Fibroblast of lung (primary cell): ENCODE data around the gene OR10G3. TPM values are rescaled to one million over a fixed set of nuclear protein-coding genes. Genes with fewer than 3 reads are reported as not detected.

Source experiments
- DNase-seq, 2 donors: peaks; one replicate each; pipeline versions ENCODE4 v3.0.0 to v3.0.0-alpha.2; 2010; ENCODE audit warnings: low read depth in 2 of 2
- H2AFZ ChIP-seq: 2 replicates; pipeline ENCODE4 v1.5.1; 2012; ENCODE audit warnings: low read length, control low read depth, inconsistent platforms
- H3K27ac ChIP-seq: 2 replicates; pipeline ENCODE4 v1.5.1; 2011; ENCODE audit warnings: low read length, control low read depth; ENCODE audit not compliant: insufficient read depth
- H3K27me3 ChIP-seq: 2 replicates; pipeline ENCODE4 v1.5.1; 2011; ENCODE audit warnings: mild to moderate bottlenecking, low read length; ENCODE audit not compliant: control insufficient read depth, insufficient read depth
- H3K36me3 ChIP-seq: 2 replicates; pipeline ENCODE4 v1.5.1; 2011; ENCODE audit warnings: low read length; ENCODE audit not compliant: control insufficient read depth, insufficient read depth
- H3K4me1 ChIP-seq: 2 replicates; pipeline ENCODE4 v1.5.1; 2011; ENCODE audit warnings: low read length; ENCODE audit not compliant: control insufficient read depth, insufficient read depth; ENCODE audit errors: extremely low read depth
- H3K4me2 ChIP-seq: 2 replicates; pipeline ENCODE4 v1.5.1; 2011; ENCODE audit warnings: low read length, control low read depth; ENCODE audit not compliant: insufficient read depth; ENCODE audit errors: extremely low read depth
- H3K4me3 ChIP-seq, 4 experiments: fragments of 200-600 bp in 1 of 4; sonication (generic) in 1 of 4; replicated peaks in 1 of 4; 2 replicates each; pipeline ENCODE4 v1.5.1; 2011 to 2016; ENCODE audit warnings: low read length in 4 of 4, low read depth in 3 of 4, mild to moderate bottlenecking in 3 of 4, control low read depth in 2 of 4, inconsistent platforms in 1 of 4, mixed read lengths in 1 of 4; ENCODE audit not compliant: insufficient read depth in 1 of 4; ENCODE audit errors: control extremely low read depth in 1 of 4
- H3K79me2 ChIP-seq: 2 replicates; pipeline ENCODE4 v1.5.1; 2012; ENCODE audit warnings: mild to moderate bottlenecking, low read length, inconsistent platforms; ENCODE audit not compliant: control insufficient read depth, insufficient read depth
- H3K9ac ChIP-seq: 2 replicates; pipeline ENCODE4 v1.5.1; 2011; ENCODE audit warnings: mild to moderate bottlenecking, low read length, control low read depth; ENCODE audit not compliant: insufficient read depth
- H3K9me3 ChIP-seq: 2 replicates; pipeline ENCODE4 v1.5.1; 2012; ENCODE audit warnings: low read depth, low read length; ENCODE audit not compliant: control insufficient read depth, insufficient read depth
- H4K20me1 ChIP-seq: 2 replicates; pipeline ENCODE4 v1.5.1; 2011; ENCODE audit warnings: low read length; ENCODE audit not compliant: control insufficient read depth, insufficient read depth; ENCODE audit errors: extremely low read depth
- CTCF ChIP-seq, 2 donors: IDR thresholded peaks in 1 of 2; conservative IDR thresholded peaks in 1 of 2; 1 replicate in 1 of 2; 2 replicates in 1 of 2; pipeline ENCODE4 v1.5.1; 2011 to 2012; ENCODE audit warnings: low read length in 2 of 2, control low read depth in 1 of 2, inconsistent platforms in 1 of 2, low read depth in 1 of 2, mild to moderate bottlenecking in 1 of 2
- EZH2 ChIP-seq: IDR thresholded peaks from 2 replicates; pipeline ENCODE4 v1.5.1; 2012; ENCODE audit warnings: low read length, control low read depth, mild to moderate bottlenecking; ENCODE audit errors: missing control alignments
- polyA plus RNA-seq, 2 donors: library from polyadenylated mRNA; depleted of rRNA in 1 of 2; stranded (reverse) in 1 of 2; unstranded in 1 of 2; fragments of >200 nt; gene quantifications; 2 replicates each; pipeline ENCODE4 v1.2.1, GENCODE V29; 2011 to 2012; ENCODE audit warnings: missing spikeins in 1 of 2
- total RNA-seq: library from RNA; depleted of rRNA; stranded (reverse); fragments of >200 nt; gene quantifications from 2 replicates; pipeline ENCODE4 v1.2.1, GENCODE V29; 2014

Gene OR10G3
- total and polyA plus RNA-seq, 2 donors (not counting 1 experiment from before 2014, with no cell fraction given), result not detected

GRCh38 chr14:21521501-21521900 is 58.4 kb downstream of the OR10G3 start:
- Histone ChIP-seq H3K9me3 (no peaks in the 10 kb centered on the region), H3K4me1 (no peaks in the 10 kb centered on the region), H3K9ac (no peak overlapping the region), H3K27ac (no peak overlapping the region), H2AFZ (no peak overlapping the region), H3K4me2 (no peak overlapping the region), H3K79me2 (no peaks in the 10 kb centered on the region), H3K27me3 (no peaks in the 10 kb centered on the region), H3K4me3 (no peak overlapping the region), H3K36me3 (no peaks in the 10 kb centered on the region), H4K20me1 (no peaks in the 10 kb centered on the region)
- peak; percentile 50 to 86 for DNase-seq
- TF ChIP-seq EZH2, result no peak
- no peak for TF ChIP-seq CTCF (conservative IDR thresholded peaks at IDR 0.05 in 1 of 2, IDR thresholded peaks at IDR 0.05 in 1 of 2; ENCODE audit: low read depth in 1 of 2, low read length in 2 of 2)

GRCh38 chr14:21520767-21521166 is 59.1 kb downstream of the OR10G3 start:
- H2AFZ ChIP-seq, result no peak overlapping the region
- no peaks in the 10 kb centered on the region for H3K27me3 ChIP-seq
- TF ChIP-seq EZH2 (no peak), CTCF (conservative IDR thresholded peaks at IDR 0.05 in 1 of 2, IDR thresholded peaks at IDR 0.05 in 1 of 2; ENCODE audit: low read depth in 1 of 2, low read length in 2 of 2) (no peak)
- H3K27ac ChIP-seq, result no peak overlapping the region
- H4K20me1 ChIP-seq, result no peaks in the 10 kb centered on the region
- no peaks in the 10 kb centered on the region for H3K36me3 ChIP-seq
- H3K4me3 ChIP-seq, result no peak overlapping the region
- no peak overlapping the region for H3K9ac ChIP-seq
- H3K4me1 ChIP-seq, result no peaks in the 10 kb centered on the region
- DNase-seq, result no peak
- no peaks in the 10 kb centered on the region for H3K79me2 ChIP-seq
- H3K9me3 ChIP-seq, result no peaks in the 10 kb centered on the region
- no peak overlapping the region for H3K4me2 ChIP-seq

GRCh38 chr14:21518725-21519124 is 61.2 kb downstream of the OR10G3 start:
- Histone ChIP-seq H3K27ac (no peak overlapping the region), H2AFZ (no peak overlapping the region), H3K4me2 (no peak overlapping the region), H3K36me3 (no peaks in the 10 kb centered on the region), H3K9ac (no peak overlapping the region), H3K4me3 (no peak overlapping the region), H3K79me2 (no peaks in the 10 kb centered on the region), H3K9me3 (no peaks in the 10 kb centered on the region), H3K27me3 (no peaks in the 10 kb centered on the region), H4K20me1 (no peaks in the 10 kb centered on the region), H3K4me1 (no peaks in the 10 kb centered on the region)
- no peak for DNase-seq
- TF ChIP-seq EZH2, result no peak

Other genes starting within 250 kb of the OR10G3 start
- 66.1 and 69.6 TPM in 2 replicates for gene SUPT16H, start 196.1 kb downstream of the OR10G3 start, total RNA-seq
- 58.7 and 83.2 TPM in 2 replicates for gene SUPT16H, start 196.1 kb downstream of the OR10G3 start, polyA plus RNA-seq
- 46.5 and 56.3 TPM in 2 replicates for gene CHD8, start 124.0 kb downstream of the OR10G3 start, total RNA-seq
- gene CHD8, start 124.0 kb downstream of the OR10G3 start, polyA plus RNA-seq, result 11.1 and 19.3 TPM in 2 replicates
- 22.3 and 31.7 TPM in 2 replicates for gene RAB2B, start 103.1 kb downstream of the OR10G3 start, total RNA-seq
- 17.6 and 27.8 TPM in 2 replicates for gene RAB2B, start 103.1 kb downstream of the OR10G3 start, polyA plus RNA-seq
- gene TOX4, start 102.9 kb downstream of the OR10G3 start, total RNA-seq, result 19.8 and 30.6 TPM in 2 replicates
- gene TOX4, start 102.9 kb downstream of the OR10G3 start, polyA plus RNA-seq, result 86.1 and 92.5 TPM in 2 replicates
- 54.4 and 59.9 TPM in 2 replicates for gene METTL3, start 68.7 kb downstream of the OR10G3 start, total RNA-seq
- gene METTL3, start 68.7 kb downstream of the OR10G3 start, polyA plus RNA-seq, result 39.2 and 44.0 TPM in 2 replicates
- gene SALL2, start 53.7 kb downstream of the OR10G3 start, total RNA-seq, result 3.1 and 3.5 TPM in 2 replicates
- 3.9 and 6.1 TPM in 2 replicates for gene SALL2, start 53.7 kb downstream of the OR10G3 start, polyA plus RNA-seq
- not detected in 2 replicates for gene OR10G2, start 54.9 kb upstream of the OR10G3 start, total RNA-seq
- gene OR10G2, start 54.9 kb upstream of the OR10G3 start, polyA plus RNA-seq, result not detected in 2 replicates
- not detected in 2 replicates for gene OR4E2, start 73.8 kb upstream of the OR10G3 start, total RNA-seq
- gene OR4E2, start 73.8 kb upstream of the OR10G3 start, polyA plus RNA-seq, result not detected in 2 replicates
- gene OR4E1, start 93.7 kb upstream of the OR10G3 start, total RNA-seq, result not detected in 2 replicates
- gene OR4E1, start 93.7 kb upstream of the OR10G3 start, polyA plus RNA-seq, result not detected in 2 replicates